ENCODE data around the gene GJB2.
A peak's percentile ranks its signal among the peaks of the same experiment; 100 is the strongest.

The GJB2 gene

DNA sequence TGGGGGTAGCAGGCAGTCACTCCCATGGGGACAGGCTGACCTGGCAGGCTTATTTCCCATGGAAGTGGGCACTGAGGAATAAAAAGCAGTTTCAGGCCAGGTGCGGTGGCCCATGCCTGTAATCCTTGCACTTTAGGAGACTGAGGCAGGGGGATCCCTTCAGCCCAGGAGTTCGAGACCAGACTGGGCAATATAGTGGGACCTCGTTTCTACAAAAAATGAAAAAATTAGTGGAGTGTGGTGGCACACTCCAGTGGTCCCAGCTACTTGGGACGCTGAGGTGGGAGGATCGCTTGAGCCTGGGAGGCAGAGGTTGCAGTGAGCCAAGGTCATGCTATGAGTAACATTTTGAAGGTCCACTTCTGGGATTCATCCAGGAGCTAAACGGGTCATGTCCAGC is 6.0 kb downstream of the GJB2 start:
- no peak for DNase-seq
- H3K9me3 Mint-ChIP-seq = no peaks in the 10 kb centered on the region
- CTCF ChIA-PET = interaction anchor here (0.6 kb wide), 1 partner anchor 11 kb away, joined by 5 read pairs; no protein-coding TSS in a partner anchor
- no peaks in the 10 kb centered on the region for H3K36me3 Mint-ChIP-seq
- H3K27ac Mint-ChIP-seq = no peak overlapping the region
- peaks cover under 1% of the 10 kb centered on the region for H3K4me1 Mint-ChIP-seq
- peaks cover 59% of the 10 kb centered on the region for H3K27me3 Mint-ChIP-seq
- no peak overlapping the region for H3K4me3 Mint-ChIP-seq

DNA sequence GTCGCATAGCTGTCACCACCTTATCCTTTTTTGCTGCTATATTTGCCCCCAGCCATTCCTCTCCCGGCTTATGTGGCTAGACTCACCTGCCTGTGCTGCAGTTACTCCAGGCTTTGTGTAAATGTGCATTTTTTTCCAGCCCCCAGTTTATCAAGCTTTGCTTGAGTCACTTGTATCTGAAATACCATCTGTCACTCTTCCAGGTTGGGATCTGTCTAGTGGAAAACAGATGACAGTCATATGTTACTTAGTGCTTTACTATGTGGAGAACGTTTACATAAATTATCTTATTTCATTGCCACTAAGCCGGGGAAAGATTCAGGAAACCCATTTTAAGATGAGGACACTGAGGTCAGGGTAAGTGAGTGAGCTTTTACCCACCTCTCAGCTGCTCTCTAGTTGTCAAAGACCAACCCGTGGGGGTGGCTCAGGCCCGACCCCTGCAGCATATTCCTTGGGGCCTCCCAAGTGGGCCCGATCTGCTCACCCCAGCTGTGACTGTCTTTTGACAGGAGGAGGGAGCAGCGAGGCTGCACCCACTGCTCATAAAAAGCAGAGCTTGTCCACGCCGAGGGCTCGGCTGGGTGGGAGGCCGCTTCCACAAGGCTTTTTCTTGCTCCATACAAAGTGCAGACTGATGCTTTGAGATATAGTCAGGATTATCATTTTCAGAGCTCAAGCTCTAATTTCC is 7.2 kb downstream of the GJB2 start:
- H3K27me3 Mint-ChIP-seq = peaks cover 53% of the 10 kb centered on the region
- no peaks in the 10 kb centered on the region for H3K9me3 Mint-ChIP-seq
- H3K36me3 Mint-ChIP-seq = no peaks in the 10 kb centered on the region
- H3K4me1 Mint-ChIP-seq = no peaks in the 10 kb centered on the region
- no peak overlapping the region for H3K4me3 Mint-ChIP-seq
- no peak for DNase-seq
- no peak overlapping the region for H3K27ac Mint-ChIP-seq
- CTCF ChIA-PET = interaction anchor here (0.6 to 1.2 kb wide), 4 partner anchors 10 to 740 kb away, joined by 3 to 5 read pairs (median 3); no protein-coding TSS in a partner anchor

DNA sequence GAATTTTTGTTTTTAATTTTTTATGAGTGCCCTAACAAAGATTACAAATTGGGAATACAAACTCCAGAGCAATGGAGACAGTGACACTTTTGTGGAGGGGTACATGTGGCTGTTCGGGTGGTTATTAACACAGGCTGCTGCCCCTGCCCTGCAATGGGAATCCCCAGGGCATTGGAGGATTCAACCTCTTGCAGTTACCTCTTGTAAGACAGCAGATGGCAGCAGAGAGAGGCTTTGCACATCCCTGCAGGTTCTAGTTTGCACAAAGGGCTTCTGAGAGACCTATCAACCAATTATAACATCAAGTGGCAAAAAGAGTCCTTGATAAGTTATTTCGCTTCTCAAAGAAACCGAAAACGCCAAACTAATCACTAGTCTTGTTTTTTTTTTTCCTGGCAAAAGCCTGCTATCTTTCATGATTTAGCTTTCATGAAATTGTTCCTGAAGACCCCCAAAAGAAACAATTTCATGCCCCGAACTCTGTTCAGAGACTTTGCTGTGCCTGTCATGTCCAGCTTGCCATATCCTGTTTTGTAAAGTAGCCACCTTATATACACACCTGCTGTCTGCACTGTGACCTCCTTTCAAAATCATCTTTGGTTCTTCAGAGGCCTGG is 10.4 kb downstream of the GJB2 start:
- Mint-ChIP-seq H3K9me3 (no peaks in the 10 kb centered on the region), H3K27ac (no peak overlapping the region), H3K4me1 (peaks cover 3% of the 10 kb centered on the region), H3K36me3 (no peaks in the 10 kb centered on the region), H3K4me3 (no peak overlapping the region), H3K27me3 (peaks cover 67% of the 10 kb centered on the region)
- CTCF ChIA-PET = interaction anchor here (0.6 to 1.6 kb wide), 6 partner anchors 9 to 744 kb away, joined by 3 to 6 read pairs (median 4); no protein-coding TSS in a partner anchor
- DNase-seq = peak; percentile 60

DNA sequence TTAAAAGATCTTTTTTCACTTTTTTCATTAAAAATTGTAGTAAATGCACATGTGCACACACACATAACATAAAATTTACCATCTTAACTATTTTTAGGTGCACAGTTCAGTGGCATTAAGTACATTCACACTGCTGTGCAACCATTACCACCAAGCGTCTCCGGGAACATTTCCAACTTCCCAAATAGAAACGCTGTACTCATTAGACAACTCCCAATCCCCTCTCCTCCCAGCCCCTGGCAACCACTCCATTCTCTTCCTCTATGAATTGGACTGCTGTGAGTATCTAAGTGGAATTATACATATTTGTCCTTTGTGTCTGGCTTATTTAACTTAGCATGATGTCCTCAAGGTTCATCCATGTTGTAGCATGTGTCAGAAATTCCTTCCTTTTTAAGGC is 11.6 kb downstream of the GJB2 start:
- Mint-ChIP-seq H3K27me3 (peaks cover 70% of the 10 kb centered on the region), H3K36me3 (no peaks in the 10 kb centered on the region), H3K27ac (no peak overlapping the region), H3K4me1 (peaks cover 3% of the 10 kb centered on the region), H3K4me3 (no peak overlapping the region), H3K9me3 (no peaks in the 10 kb centered on the region)
- CTCF ChIA-PET = interaction anchor here (1.2 kb wide), 1 partner anchor 14 kb away, joined by 6 read pairs; no protein-coding TSS in a partner anchor
- no peak for DNase-seq

DNA sequence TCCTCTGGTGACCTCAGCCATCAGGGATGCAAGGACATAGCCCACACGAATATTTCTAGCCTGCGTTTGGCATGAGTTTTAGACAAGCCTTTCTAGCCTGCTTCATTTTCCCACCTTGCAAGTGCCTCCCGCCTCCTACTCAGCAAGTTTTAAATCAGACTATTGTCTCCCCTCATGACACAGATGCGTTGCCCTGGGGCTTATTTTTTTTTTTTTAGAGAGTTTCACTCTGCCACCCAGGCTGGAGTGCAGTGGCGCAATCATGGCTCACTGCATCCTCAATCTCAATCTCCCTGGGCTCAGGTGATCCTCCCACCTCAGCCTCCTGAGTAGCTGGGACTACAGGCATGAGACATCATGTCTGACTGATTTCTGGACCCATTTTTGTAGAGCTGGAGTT is 14.6 kb downstream of the GJB2 start:
- Mint-ChIP-seq H3K36me3 (no peaks in the 10 kb centered on the region), H3K27me3 (peaks cover 84% of the 10 kb centered on the region), H3K9me3 (no peaks in the 10 kb centered on the region), H3K4me3 (no peak overlapping the region), H3K4me1 (peaks cover 11% of the 10 kb centered on the region), H3K27ac (no peak overlapping the region)
- CTCF ChIA-PET = interaction anchor here (1.2 kb wide), 1 partner anchor 316 kb away, joined by 4 read pairs; no protein-coding TSS in a partner anchor
- DNase-seq = no peak

DNA sequence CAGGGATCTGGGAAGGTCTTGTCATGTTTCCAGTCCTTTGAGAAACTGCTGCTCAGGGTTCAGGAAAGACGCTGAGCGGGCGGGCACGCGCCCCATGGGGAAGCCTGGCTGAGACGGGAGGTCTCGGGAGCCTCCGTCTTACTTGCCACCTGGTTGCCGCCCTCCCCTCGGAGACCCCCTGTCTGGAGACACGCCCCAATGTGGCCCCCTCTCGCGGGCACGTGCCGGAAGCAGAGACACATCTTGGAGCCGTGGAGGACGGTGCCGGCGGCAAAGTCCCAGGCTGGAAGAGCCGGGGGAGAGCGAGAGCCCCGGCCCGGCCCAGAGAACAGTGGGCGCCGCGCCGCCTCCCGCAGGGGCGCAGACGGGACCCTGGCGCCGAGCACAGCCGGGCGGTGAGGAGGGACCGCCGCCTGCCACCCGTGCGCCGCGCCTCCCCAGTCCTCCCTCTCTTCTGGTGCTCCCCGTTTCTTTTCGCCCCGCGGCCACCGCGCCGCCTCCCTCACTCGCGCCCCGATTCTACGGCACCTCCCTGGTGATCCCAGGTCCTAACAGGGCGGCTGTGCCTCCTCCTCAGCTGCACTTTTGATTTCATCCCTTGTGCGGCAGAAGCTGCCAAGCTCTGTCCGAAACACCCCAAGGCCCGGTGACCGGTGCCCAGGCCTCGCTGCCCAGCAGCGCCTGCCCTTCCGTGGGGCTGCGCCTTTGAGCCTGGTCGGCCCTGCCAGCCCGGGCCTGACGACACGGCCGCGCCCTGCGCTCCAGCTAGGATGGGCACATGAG is 15.5 kb downstream of the GJB2 start:
- Mint-ChIP-seq H3K4me1 (peaks cover 11% of the 10 kb centered on the region), H3K4me3 (no peak overlapping the region), H3K27me3 (peaks cover 84% of the 10 kb centered on the region), H3K36me3 (no peaks in the 10 kb centered on the region), H3K27ac (no peak overlapping the region), H3K9me3 (no peaks in the 10 kb centered on the region)
- CTCF ChIA-PET = no interaction called here
- no peak for DNase-seq

DNA sequence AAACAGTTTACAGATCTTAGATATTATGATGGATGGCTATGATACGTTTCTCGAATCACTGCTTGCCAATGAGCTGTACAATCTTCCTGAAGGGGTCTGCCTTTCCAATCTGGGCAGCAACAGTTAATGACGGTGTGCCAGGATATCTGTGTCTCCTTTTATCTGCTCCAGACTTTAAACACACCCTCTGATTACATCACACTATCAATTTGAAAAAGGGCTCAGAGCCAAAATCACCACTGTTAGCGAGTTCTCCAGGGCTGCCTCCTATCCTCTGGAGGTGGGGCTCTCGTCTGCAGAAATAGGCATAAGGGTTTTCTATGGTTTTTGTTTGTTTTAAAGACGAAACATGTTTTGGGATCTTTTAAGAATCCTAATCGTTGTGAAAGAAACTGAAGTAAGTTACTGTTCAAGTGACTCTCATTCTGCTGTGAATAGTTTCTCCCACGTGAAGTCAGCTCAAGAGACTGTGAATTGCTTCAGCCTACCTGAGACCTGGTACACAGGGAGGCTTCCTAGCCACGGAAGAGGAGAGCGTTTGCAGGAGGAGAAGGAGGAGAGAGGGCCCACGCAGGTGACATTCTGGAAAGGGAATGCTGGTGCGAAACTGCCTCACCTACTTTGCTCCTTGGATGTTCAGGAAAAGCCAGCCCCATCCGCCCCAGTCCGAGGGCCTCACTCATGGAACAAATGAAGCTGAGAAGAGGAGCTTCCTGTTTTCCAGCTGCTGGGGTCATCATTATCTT is 16.7 kb downstream of the GJB2 start:
- Mint-ChIP-seq H3K27ac (no peak overlapping the region), H3K27me3 (peaks cover 87% of the 10 kb centered on the region), H3K4me1 (peaks cover 11% of the 10 kb centered on the region), H3K4me3 (no peak overlapping the region), H3K9me3 (no peaks in the 10 kb centered on the region), H3K36me3 (no peaks in the 10 kb centered on the region)
- no peak for DNase-seq
- CTCF ChIA-PET = no interaction called here

DNA sequence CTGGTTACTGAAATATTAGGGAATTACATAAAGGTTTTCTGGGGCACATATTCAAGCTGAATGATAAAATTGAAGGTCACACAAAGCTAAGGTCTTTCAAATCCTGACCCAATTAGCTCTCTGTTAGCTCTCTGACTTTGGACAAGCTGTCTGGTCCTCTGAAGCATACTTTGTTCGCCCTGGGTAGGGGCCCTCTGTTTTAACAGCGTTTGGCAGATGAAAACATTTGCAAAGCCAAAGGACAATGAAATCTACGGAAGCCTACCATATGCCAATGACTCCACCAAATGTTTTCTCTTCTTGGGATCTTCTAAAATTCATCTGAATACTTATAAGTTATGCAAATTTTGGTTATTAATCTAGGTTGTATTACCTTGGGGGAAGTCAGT is 17.3 kb downstream of the GJB2 start:
- Mint-ChIP-seq H3K9me3 (no peaks in the 10 kb centered on the region), H3K27me3 (peaks cover 88% of the 10 kb centered on the region), H3K27ac (no peak overlapping the region), H3K36me3 (no peaks in the 10 kb centered on the region), H3K4me1 (peaks cover 11% of the 10 kb centered on the region), H3K4me3 (no peak overlapping the region)
- DNase-seq = no peak
- CTCF ChIA-PET = no interaction called here

DNA sequence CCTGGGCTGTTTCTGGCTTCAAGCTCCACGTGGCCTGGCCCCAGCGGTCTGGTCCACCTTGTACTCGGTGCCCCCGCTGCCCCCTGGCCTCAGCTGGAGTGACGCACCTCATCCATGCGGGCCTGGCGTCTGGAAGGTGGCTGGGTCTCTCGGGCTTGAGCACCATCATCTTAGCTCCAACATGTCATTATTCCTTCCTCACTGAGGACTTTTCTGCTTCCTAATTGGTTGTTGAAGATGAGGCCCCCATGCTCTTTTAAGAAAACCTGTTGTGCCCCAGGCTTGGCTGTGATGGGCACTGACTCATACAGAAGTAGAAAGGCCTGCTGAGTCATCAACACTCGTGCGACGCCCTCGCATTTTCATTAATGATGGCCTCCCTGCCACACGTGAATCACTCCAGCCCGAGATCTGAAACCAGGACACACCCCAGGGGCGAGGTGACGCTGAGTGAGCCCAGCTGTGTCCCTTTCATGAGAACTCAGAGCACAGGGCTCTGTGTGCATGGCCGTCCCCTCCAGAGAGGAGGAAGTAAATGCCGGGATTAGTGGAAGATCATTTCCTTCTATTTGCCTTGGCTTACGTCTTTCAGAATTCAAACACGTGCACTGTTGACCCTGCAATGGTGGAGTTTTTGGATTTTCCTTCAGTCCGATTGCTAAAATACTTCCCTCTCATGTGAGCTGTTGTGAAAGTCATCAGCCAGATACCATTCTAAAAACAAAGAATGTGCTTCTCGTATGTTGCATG is 17.9 kb downstream of the GJB2 start:
- no peaks in the 10 kb centered on the region for H3K36me3 Mint-ChIP-seq

DNA sequence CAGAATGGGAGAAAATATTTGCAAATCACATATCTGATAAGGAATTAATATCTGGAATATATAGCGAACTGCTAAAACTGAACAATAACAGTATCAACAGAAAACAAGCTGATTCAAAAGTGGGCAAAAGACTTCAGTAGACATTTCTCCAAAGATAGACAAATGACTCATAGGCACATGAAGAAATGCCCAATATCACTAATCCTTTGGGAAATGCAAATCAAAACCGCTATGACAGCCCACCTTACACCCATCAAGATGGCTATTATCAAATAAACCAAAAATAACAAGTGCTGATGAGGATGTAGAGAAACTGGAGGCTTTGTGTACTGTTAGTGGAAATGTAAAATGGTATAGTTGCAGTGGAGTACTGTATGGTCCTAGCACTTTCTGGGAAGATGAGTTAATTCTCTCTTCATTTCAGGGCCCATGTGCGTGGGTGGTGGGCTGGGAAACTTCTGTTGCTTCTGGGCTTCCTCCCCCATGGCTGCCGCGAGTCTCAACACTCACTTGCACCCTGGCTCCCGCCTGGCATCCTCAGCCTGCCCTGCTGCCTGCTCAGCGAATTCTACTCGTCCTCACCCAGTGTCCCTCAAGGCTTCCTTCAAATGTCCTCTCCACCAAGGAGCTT is 19.5 kb downstream of the GJB2 start:
- DNase-seq = no peak
- H3K36me3 Mint-ChIP-seq = no peaks in the 10 kb centered on the region
- no peak overlapping the region for H3K4me3 Mint-ChIP-seq
- no peak overlapping the region for H3K27ac Mint-ChIP-seq
- H3K4me1 Mint-ChIP-seq = peaks cover 16% of the 10 kb centered on the region
- CTCF ChIA-PET = no interaction called here
- no peaks in the 10 kb centered on the region for H3K9me3 Mint-ChIP-seq
- H3K27me3 Mint-ChIP-seq = peaks cover 85% of the 10 kb centered on the region

More for the DNA sequence above, 17.9 kb downstream of the GJB2 start:
- Mint-ChIP-seq H3K27ac (no peak overlapping the region), H3K27me3 (peaks cover 88% of the 10 kb centered on the region), H3K9me3 (no peaks in the 10 kb centered on the region), H3K4me3 (no peak overlapping the region), H3K4me1 (peaks cover 11% of the 10 kb centered on the region)
- DNase-seq = peak; percentile 44
- CTCF ChIA-PET = no interaction called here

DNA sequence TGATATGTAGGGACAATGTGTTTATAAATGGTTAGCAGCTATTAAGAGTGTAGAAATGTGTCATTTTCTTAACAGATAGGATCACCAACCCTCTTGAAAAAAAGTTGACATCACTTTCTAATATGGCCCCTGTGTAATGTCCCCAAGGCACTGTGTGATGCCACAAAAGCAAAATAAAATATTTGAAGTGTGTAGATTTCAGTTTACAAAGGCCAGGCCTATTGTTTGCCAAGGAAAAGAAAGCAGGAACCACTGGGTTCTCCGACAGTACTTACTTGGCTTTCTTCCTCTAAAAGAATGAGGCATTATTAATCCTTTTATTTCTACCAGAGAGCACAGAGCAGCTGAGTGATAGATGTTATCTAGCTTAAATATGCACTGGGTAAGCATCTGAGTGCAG is 21.4 kb downstream of the GJB2 start:
- no peaks in the 10 kb centered on the region for H3K36me3 Mint-ChIP-seq
- peaks cover 13% of the 10 kb centered on the region for H3K4me1 Mint-ChIP-seq
- no peak for DNase-seq
- peaks cover 83% of the 10 kb centered on the region for H3K27me3 Mint-ChIP-seq
- no peak overlapping the region for H3K27ac Mint-ChIP-seq
- CTCF ChIA-PET = interaction anchor here (1.2 to 1.6 kb wide), 2 partner anchors 9 to 26 kb away, joined by 4 read pairs; no protein-coding TSS in a partner anchor
- no peak overlapping the region for H3K4me3 Mint-ChIP-seq
- H3K9me3 Mint-ChIP-seq = no peaks in the 10 kb centered on the region

DNA sequence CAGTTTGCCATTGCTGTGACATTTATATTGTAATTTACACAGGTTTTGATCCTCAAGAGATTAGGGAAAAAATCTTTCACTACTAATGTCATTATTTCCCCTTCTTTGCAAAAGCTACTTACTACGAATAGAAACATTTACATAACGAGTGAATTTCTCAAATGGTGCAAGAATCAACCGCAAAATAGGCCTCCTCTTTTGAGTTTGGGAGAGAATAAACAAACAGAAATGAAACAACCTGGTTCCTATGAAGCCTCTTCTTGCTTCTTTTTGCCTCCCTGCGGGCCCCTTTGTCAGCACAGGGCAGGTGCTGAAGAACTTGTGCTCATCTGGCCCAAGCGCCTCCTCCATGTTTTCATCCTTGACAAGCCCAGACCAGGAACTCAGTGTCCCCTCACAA is 21.8 kb downstream of the GJB2 start:
- CTCF ChIA-PET = interaction anchor here (1.2 to 1.6 kb wide), 3 partner anchors 9 to 26 kb away, joined by 3 to 4 read pairs (median 4); no protein-coding TSS in a partner anchor
- Mint-ChIP-seq H3K4me3 (no peak overlapping the region), H3K36me3 (no peaks in the 10 kb centered on the region), H3K4me1 (peaks cover 13% of the 10 kb centered on the region), H3K9me3 (no peaks in the 10 kb centered on the region), H3K27me3 (peaks cover 83% of the 10 kb centered on the region), H3K27ac (no peak overlapping the region)
- no peak for DNase-seq

DNA sequence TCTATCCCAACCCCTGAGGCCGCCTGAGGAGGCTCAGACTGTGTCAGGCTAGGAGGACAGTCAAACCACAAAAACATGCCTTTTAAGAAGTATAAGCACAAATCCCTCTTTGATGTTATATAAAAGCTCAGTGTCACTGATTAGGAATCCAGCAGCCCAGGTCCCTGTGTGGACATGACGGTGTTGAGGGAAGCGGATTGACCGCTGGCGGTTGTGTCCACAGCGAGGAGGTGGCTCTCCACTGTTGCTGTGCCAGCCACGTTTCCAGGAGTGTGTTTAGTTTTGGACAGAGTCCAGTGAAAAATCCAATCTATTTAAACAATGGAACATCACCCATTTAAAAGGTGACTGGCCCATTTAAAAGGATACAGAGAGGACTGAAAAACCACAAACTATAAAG is 24.3 kb downstream of the GJB2 start:
- H3K9me3 Mint-ChIP-seq = no peaks in the 10 kb centered on the region
- CTCF ChIA-PET = interaction anchor here (1.7 kb wide), 1 partner anchor 13 kb away, joined by 6 read pairs; no protein-coding TSS in a partner anchor
- no peak overlapping the region for H3K4me3 Mint-ChIP-seq
- no peaks in the 10 kb centered on the region for H3K36me3 Mint-ChIP-seq
- no peak overlapping the region for H3K27ac Mint-ChIP-seq
- peaks cover 65% of the 10 kb centered on the region for H3K27me3 Mint-ChIP-seq
- H3K4me1 Mint-ChIP-seq = peaks cover 5% of the 10 kb centered on the region
- DNase-seq = no peak
